Hematopoietic multipotent progenitor cell treated with erythropoietin and hydrocortisone succinate and interleukin-3 and kit ligand, for 8 days (in vitro differentiated cells): ENCODE measurements around the gene RERE.

Source experiments
- DNase-seq: peaks from one replicate; pipeline ENCODE4 v3.0.0-alpha.2; 2015

The RERE gene

GRCh38 chr1:8497210-8497819 is 320.1 kb downstream of the RERE start:
- no peak for DNase-seq

DNA sequence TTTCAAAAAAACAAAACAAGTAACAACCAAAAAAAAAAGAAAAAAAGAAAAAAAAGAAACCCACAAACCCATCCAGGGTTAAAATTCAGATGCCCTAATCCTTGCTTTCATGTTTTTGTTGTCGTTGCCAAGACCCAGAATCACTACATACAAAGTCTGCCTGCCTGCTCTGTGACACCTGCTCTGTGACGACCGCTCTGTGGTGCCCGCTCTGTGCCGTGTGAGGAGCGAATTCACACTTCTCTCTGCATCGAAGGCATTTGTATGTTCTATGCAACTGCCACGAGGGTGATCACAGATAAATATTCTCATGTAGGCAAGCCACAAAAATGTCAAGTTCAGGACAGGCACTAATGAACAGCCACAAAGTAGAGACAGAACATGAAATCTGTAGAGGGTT is 321.0 kb downstream of the RERE start:
- DNase-seq, result no peak

- no peak for DNase-seq
These were observed 321.5 kb downstream of the RERE start for GRCh38 chr1:8495928-8496401.

DNA sequence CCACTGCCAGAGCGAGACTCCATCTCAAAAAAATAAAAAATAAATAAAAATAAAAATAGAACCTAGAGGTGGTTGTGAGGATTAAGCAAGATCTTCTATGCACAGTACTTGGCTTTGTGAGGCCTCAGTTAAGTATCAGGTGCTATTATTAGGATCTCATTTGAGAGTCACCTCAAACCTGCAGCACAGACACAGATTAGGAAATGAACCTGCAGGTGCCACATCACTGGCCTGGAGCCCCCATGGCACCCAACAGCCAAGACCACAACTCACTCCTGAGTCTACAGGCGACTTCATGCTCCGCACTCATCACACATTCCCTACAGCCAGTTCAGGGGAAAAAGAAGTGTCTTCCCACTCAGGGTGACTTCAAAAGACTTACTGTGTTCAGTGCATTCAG is 322.8 kb downstream of the RERE start:
- no peak for DNase-seq

- no peak for DNase-seq
These were observed 323.4 kb downstream of the RERE start for GRCh38 chr1:8493916-8494540.

GRCh38 chr1:8487249-8487648 is 330.2 kb downstream of the RERE start:
- DNase-seq, result no peak

GRCh38 chr1:8486047-8486446 is 331.4 kb downstream of the RERE start:
- no peak for DNase-seq

DNA sequence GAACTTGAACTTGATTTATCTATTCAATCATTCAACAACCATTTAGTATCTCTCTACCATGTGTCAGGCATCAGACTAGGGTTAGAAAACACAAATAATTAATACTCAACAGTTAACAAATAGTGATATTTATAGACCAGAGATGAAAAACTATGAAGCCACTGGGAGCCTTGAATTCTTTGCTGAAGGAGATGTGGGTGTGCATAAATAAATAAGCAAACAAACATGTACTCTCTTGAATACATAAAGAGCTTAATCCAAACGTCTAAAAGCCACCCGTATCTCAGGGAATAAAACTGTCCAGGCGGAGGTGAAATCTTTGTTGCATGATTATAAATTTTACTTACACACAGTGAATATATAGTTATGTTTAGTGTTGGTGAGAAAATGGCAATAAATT is 333.9 kb downstream of the RERE start:
- no peak for DNase-seq

DNA sequence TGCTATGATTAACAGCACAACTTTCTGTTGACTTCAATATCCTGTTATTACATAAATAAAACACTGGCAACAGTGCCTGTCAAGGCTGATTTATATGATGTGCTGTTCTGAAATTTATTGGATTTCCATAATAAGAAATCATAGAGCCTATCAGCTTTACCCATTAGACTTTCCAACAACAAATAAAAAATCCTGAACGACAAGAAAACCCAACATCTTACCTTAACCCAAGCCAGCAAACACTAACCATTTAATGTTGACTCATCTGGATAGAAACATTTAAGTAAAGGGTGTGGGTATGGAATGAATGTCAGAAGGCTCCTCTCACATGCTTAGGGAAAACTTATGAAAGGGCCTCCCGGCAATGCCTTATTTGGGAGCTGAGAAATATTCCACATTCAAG is 334.5 kb downstream of the RERE start:
- no peak for DNase-seq

GRCh38 chr1:8481650-8482380 is 335.6 kb downstream of the RERE start:
- no peak for DNase-seq

GRCh38 chr1:8478566-8478965 is 338.9 kb downstream of the RERE start:
- DNase-seq, result no peak

GRCh38 chr1:8477983-8478362 is 339.5 kb downstream of the RERE start:
- no peak for DNase-seq

- DNase-seq, result no peak
These were observed 340.1 kb downstream of the RERE start for GRCh38 chr1:8477166-8477982.

DNA sequence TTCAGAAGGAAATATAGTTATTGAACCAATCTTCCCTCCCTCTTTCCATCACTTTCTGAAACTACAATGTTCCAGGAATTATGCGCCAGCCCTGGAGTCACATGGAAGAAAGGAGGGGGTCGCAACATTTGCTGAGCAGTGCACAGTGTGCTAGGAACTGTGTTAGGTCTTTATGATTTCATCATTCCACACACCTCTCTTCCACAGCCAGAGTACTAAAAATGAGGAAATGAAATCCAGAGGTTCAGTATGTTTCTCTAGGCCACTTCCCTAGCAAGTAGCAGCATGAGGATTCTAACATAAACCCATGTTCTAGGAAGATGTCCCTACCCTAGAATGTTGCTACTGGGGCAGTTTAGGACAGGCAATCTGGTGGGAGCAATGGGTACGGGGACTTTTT is 341.4 kb downstream of the RERE start:
- no peak for DNase-seq

DNA sequence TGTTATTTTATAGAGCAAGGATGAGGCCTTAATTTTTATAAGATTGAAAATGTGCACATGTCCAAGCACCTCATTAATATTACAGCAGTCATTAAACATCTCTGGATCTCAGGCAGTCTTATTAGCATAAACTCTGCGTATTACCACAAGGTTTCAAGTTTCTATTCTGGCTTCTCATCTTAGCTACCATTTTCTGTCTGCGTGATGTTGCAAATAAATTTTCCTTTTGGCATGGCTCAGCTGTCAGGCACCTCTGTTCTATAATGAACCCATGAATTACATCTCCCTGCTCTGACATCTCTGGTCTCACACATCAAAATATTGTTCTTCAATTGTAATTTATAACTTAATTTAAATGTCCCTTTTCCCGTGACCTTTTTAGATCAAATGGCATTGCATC is 343.1 kb downstream of the RERE start:
- no peak for DNase-seq

- DNase-seq, result no peak
These were observed 343.5 kb downstream of the RERE start for GRCh38 chr1:8473891-8474300.

DNA sequence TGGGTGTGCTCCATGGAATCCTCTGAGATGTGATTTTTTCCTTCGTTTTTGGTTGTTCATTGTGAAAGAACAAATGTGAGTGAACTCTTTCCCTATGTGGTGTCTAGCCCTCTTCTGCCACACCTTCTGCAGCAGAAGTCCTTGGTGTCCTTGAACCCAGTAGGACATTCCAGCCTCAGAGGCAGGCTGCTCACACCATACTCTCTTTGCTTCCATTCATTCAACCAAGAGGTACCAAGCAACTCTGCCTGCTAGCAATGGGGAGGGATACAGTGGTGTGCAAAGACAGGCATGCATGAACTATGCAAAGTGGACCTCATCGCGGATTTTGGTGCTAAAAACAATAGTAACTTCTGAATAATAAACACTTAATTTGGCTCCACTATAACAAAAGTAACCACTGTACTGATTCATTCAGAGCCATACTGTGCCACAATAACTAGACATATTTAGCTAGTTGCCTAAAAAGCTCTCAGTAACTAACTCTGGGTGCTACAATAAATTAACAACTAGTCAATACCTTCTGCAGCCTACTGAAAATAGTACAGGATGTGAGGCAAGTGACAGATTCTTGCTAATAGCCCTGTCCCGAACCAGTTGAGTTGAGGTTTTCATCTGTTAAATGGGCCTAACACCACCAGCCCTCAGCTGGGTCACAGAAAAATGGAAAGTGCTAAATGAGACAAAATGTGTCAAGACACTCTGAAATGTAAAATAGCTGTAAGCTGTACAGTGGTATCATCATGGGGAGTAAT is 344.1 kb downstream of the RERE start:
- DNase-seq, result no peak

GRCh38 chr1:8472668-8473067 is 344.8 kb downstream of the RERE start:
- DNase-seq, result no peak

DNA sequence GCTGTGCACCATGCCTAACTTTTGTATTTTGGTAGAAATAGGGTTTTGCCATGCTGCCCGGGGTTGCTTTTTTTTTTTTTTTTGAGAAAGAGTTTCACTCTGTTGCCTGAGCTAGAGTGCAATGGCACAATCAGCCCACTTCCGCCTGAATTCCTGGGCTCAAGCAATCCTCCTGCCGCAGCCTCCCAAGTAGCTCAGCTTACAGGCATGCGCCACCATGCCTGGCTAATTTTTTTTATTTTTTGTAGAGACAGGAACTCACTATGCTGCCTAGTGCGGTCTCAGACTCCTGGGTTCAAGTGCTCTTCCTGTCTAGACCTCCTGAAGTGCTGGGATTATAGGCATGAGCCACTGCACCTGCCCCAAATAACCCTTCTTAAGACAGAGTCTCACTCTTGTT is 346.0 kb downstream of the RERE start:
- no peak for DNase-seq

DNA sequence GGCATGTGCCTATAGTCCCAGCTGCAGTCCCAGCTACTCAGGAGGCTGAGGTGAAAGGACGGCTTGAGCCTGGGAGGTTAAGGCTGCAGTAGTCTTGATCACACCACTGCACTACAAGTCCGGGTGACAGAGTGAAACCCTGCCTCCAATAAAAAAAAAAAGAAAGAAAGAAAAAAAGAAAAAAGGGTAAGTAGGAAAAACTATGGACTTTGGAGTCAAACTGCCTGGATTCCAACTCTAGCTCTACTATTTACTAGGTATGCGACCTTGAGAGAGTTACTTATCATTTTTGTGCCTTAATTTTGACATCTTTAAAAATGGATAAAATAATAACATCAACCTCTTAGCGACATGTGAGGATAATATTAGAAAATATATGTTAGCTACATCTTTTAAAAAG is 348.7 kb downstream of the RERE start:
- no peak for DNase-seq

DNA sequence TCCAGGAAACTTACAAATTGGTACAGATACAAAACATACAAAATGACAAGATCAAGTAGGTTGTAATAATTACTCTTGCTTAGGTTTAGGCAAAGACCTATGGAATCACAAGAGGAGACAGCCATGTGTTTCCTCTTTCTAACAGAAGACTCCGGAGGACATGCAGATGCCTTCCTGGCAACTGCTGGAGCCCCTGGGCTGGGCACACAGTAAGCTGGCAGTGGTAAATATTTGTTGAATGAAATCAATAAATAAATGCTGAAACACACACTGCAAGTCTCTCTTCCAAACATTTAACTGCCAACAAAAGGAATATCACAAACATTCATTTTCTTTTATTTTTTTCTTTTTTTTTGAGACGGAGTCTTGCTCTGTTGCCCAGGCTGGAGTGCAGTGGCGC is 350.1 kb downstream of the RERE start:
- DNase-seq, result no peak

DNA sequence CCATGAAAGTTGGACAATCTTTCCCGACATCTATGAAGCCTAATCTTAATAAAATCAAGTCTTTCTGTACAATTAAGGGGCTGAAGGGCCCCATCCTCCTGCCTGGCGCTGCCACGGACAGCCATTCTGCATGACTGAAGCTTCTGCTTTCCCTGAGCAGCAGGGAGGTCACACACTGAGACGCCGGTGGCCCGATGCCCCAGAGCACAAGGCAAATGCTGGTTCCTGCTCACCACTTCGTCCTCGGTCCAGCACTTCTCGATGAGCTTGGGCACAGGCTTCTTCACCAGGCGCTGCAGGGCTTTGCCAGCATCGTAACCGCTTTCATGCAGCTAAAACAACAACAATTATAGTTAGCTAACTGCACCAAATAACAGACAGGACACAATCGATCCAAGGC is 351.7 kb downstream of the RERE start:
- no peak for DNase-seq

GRCh38 chr1:8465013-8465412 is 352.4 kb downstream of the RERE start:
- DNase-seq, result peak; percentile 31
